ENCODE results near the gene SLC4A2. TPM values are rescaled to one million over a fixed set of nuclear protein-coding genes. Genes with fewer than 3 reads are reported as not detected.

The SLC4A2 gene
- polyA plus RNA-seq, 4 donors: 68.0 to 137 (median 103) TPM

- no peak for DNase-seq (ENCODE audit: low read depth in 4 of 4, low spot score in 2 of 4)
These were observed 29.7 kb downstream of the SLC4A2 start for GRCh38 chr7:151088856-151089699.

GRCh38 chr7:151089893-151090730 lies 30.7 kb downstream of the SLC4A2 start:
- DNase-seq (ENCODE audit: low read depth in 4 of 4, low spot score in 2 of 4): no peak

GRCh38 chr7:151091003-151091402 lies 31.6 kb downstream of the SLC4A2 start:
- DNase-seq (ENCODE audit: low read depth in 4 of 4, low spot score in 2 of 4): no peak

- no peak for DNase-seq (ENCODE audit: low read depth in 4 of 4, low spot score in 2 of 4)
These were observed 32.0 kb downstream of the SLC4A2 start for GRCh38 chr7:151091431-151091830.

- no peak for DNase-seq (ENCODE audit: low read depth in 4 of 4, low spot score in 2 of 4)
These were observed 32.6 kb downstream of the SLC4A2 start for GRCh38 chr7:151091988-151092387.

GRCh38 chr7:151093748-151094147 lies 34.4 kb downstream of the SLC4A2 start:
- DNase-seq (ENCODE audit: low read depth in 4 of 4, low spot score in 2 of 4): no peak

GRCh38 chr7:151094675-151095074 lies 35.3 kb downstream of the SLC4A2 start:
- DNase-seq (ENCODE audit: low read depth in 4 of 4, low spot score in 2 of 4): no peak

- no peak for DNase-seq (ENCODE audit: low read depth in 4 of 4, low spot score in 2 of 4)
These were observed 35.9 kb downstream of the SLC4A2 start for GRCh38 chr7:151095123-151095797.

GRCh38 chr7:151095828-151096475 lies 36.6 kb downstream of the SLC4A2 start:
- no peak for DNase-seq (ENCODE audit: low read depth in 4 of 4, low spot score in 2 of 4)

- no peak for DNase-seq (ENCODE audit: low read depth in 4 of 4, low spot score in 2 of 4)
These were observed 40.3 kb downstream of the SLC4A2 start for GRCh38 chr7:151099486-151100211.

GRCh38 chr7:151100921-151101320 lies 41.5 kb downstream of the SLC4A2 start:
- DNase-seq (ENCODE audit: low read depth in 4 of 4, low spot score in 2 of 4): no peak

GRCh38 chr7:151101621-151102396 lies 42.4 kb downstream of the SLC4A2 start:
- no peak for DNase-seq (ENCODE audit: low read depth in 4 of 4, low spot score in 2 of 4)

GRCh38 chr7:151102991-151103390 lies 43.6 kb downstream of the SLC4A2 start:
- DNase-seq (ENCODE audit: low read depth in 4 of 4, low spot score in 2 of 4): no peak

- no peak for DNase-seq (ENCODE audit: low read depth in 4 of 4, low spot score in 2 of 4)
These were observed 44.6 kb downstream of the SLC4A2 start for GRCh38 chr7:151103973-151104372.

GRCh38 chr7:151104411-151105235 lies 45.2 kb downstream of the SLC4A2 start:
- no peak for DNase-seq (ENCODE audit: low read depth in 4 of 4, low spot score in 2 of 4)

- no peak for DNase-seq (ENCODE audit: low read depth in 4 of 4, low spot score in 2 of 4)
These were observed 48.5 kb downstream of the SLC4A2 start for GRCh38 chr7:151107882-151108281.

- DNase-seq (ENCODE audit: low read depth in 4 of 4, low spot score in 2 of 4): no peak
These were observed 50.0 kb downstream of the SLC4A2 start for GRCh38 chr7:151109094-151110048.
